Activated CD4-positive, alpha-beta T cell treated with anti-CD3 and anti-CD28 coated beads for 24 hours (primary cell): ENCODE results near the gene APOE.
"Not testable (repeated sequence)": the region's sequence is repeated elsewhere in the genome, so short reads cannot be mapped to it uniquely, and the experiment has no call there.

ENCODE experiments used
- DNase-seq, 2 donors: peaks; one replicate each; pipeline ENCODE4 v3.0.0-alpha.2; 2020; ENCODE audit warnings: low read depth in 2 of 2

Gene APOE

DNA sequence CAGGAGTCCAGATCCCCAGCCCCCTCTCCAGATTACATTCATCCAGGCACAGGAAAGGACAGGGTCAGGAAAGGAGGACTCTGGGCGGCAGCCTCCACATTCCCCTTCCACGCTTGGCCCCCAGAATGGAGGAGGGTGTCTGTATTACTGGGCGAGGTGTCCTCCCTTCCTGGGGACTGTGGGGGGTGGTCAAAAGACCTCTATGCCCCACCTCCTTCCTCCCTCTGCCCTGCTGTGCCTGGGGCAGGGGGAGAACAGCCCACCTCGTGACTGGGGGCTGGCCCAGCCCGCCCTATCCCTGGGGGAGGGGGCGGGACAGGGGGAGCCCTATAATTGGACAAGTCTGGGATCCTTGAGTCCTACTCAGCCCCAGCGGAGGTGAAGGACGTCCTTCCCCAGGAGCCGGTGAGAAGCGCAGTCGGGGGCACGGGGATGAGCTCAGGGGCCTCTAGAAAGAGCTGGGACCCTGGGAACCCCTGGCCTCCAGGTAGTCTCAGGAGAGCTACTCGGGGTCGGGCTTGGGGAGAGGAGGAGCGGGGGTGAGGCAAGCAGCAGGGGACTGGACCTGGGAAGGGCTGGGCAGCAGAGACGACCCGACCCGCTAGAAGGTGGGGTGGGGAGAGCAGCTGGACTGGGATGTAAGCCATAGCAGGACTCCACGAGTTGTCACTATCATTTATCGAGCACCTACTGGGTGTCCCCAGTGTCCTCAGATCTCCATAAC lies at the start of gene APOE:
APOE (plus strand) TSS at position 360 of the 724 bp plus-strand sequence. CDS start 829 bp downstream, outside the sequence.
- no peak for DNase-seq

DNA sequence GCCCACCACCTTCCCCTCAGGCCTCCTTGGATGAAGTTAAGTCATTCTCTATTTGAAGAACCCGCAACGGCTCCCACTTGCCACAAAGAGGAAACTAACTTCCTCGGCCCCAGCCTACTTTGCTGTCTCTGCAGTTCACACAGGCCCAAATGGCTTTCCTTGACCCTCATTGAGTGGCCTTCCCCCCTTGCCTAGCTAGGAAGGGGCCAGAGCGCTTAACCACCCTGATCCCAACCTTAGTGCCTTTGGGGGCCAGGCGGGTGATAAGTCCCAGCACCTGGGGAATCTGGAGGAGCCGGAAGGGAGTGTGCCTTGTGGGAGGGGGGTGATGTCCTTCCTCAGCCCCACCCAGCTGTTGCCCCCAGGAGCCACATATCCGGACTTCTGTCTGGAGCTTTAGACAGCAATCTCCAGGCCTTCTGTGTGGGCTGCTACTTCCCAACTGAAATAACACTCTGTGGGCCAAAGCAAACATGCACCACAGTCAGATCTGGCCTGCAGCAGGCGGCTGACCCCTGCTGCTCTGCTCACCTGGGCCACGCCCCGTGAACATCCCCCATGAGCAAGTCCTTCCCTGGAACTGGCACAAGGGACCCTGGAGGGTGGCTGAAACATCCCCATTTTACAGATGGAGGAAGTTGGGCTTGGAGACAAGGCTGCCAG lies 49.0 kb upstream of the APOE start:
- DNase-seq: no peak

DNA sequence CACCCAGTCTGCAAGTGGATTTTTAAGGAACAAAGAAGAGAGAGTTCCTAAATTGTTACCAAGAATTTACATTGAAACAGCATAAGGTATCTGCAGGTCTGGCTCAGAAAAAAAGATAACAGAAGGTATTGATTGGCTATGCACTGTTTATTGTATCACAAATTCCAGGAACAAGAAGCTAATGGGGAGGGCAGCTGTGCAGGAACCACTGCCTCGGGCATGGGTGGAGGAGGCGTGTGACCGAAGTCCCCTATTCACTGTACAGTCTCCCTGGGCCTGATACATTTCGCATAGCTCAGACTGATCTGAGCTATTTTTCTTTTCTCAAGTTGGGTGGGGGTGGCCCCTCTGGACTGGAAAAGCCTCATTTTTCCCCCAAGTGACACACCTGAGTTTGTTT lies 47.8 kb upstream of the APOE start:
- no peak for DNase-seq

DNA sequence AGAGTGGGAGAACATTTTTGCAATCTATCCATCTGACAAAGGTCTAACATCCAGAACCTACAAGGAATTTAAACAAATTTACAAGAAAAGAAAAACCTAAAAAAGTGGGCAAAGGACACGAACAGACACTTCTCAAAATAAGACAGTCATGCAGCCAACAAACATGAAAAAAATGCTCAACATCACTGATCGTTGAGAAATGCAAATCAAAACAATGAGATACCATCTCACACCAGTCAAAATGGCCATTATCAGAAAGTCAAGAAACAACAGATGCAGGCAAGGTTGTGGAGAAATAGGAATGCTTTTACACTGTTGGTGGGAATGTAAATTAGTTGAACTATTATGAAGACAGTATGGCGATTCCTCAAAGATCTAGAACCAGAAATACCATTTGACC lies 44.0 kb upstream of the APOE start:
- not testable (repeated sequence) for DNase-seq

DNA sequence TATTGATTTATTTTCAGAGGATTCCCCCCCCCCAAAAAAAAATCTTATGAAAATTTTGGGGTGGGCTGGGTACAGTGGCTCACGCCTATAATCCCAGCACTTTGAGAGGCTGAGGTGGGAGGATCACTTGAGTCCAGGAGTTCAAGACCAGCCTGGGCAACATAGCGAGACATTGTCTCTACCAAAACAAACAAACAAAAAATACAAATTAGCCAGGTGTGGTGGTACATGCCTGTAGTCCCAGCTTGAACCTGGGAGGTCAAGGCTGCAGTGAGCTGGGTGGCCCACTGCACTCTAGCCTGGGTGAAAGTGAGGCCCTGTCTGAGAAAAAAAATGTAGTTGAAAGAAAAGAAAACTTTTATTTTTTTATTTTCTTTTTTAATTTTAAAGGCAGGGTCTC lies 41.6 kb upstream of the APOE start:
- no peak for DNase-seq

DNA sequence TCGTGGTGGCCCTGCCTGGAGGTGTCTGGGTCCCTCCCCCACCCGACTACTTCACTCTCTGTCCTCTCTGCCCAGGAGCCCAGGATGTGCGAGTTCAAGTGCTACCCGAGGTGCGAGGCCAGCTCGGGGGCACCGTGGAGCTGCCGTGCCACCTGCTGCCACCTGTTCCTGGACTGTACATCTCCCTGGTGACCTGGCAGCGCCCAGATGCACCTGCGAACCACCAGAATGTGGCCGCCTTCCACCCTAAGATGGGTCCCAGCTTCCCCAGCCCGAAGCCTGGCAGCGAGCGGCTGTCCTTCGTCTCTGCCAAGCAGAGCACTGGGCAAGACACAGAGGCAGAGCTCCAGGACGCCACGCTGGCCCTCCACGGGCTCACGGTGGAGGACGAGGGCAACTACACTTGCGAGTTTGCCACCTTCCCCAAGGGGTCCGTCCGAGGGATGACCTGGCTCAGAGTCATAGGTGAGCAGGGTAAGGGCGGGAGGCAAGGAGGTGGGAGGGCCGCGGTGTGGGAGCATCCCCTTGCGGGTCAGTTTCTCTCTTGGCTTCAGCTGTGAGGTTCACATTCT lies 40.3 kb upstream of the APOE start:
- no peak for DNase-seq

DNA sequence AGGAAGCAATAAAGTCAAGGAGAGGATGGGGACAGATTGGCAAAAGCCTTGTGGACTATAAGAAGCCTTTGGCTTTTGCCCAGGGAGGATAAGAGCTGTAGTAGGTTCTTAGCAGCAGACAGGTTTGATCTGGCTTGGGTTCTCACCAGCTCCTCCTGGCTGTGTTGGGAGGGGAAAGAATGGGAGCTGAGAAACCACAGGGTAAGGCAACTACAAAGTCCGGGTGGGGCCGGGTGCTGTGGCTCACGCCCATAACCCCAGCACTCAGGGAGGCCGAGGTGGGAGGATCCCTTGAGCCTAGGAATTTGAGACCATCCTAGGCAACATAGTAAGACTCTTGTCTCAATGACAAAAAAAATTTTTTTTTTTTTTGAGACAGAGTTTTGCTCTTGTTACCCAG lies 38.9 kb upstream of the APOE start:
- no peak for DNase-seq

DNA sequence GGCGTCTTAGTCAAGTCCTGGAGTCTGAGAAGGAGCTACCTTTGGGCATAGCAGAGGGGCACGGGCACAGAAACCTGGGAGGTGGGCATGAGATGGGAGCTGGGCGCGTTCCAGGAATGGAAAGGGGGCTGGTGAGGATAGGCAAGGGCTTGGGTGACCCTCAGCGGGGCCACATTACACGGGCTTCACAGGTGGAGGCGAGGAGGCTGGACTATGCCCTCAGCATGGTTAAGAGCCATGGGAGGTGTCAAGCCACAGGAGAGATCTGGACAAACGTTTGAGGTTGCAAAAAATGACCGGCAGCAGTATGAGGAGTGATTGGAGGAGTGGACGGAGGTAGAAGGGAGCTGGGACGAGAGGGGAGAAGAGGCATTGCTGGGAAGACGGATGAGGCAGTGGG lies 38.0 kb upstream of the APOE start:
- no peak for DNase-seq

DNA sequence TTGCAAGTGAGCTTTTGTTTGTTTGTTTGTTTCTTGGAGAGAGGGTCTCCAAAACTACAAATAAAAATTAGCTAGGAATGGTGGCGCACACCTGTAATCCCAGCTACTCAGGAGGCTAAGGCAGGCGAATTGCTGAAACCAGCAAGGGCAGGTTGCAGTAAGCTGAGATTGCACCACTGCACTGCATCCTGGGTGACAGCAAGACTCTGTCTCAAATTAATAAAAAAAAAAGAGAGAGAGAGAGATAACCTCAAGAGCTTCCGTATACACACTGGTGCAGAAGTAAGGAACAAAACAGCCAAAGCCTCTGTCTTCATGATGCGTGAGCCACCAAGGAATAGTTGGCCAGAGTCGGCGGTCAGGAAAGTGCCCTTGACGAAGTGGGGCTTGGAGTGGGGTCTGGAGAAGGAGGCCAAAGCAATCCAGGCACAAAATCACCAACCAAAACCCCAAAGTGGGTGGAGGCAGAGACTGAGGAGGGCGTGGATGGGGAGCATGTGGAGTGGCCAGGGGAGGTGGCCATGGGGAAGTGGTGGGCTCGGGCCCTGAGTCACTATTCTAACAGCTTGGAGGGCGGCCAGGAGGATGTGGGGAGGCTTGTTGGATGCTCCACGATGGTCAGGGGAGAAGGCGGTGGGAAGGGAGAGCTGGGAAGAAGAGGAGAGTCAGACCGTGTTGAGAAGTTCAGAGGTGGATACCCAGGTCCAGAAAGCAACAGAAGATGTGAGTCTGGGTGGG lies 35.7 kb upstream of the APOE start:
- DNase-seq: no peak

DNA sequence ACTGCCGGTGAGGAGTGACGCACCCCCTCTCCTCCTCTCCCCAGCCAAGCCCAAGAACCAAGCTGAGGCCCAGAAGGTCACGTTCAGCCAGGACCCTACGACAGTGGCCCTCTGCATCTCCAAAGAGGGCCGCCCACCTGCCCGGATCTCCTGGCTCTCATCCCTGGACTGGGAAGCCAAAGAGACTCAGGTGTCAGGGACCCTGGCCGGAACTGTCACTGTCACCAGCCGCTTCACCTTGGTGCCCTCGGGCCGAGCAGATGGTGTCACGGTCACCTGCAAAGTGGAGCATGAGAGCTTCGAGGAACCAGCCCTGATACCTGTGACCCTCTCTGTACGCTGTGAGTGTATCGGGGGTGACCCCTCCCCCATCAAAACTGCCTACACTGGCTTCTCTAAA lies 33.8 kb upstream of the APOE start:
- DNase-seq: no peak

DNA sequence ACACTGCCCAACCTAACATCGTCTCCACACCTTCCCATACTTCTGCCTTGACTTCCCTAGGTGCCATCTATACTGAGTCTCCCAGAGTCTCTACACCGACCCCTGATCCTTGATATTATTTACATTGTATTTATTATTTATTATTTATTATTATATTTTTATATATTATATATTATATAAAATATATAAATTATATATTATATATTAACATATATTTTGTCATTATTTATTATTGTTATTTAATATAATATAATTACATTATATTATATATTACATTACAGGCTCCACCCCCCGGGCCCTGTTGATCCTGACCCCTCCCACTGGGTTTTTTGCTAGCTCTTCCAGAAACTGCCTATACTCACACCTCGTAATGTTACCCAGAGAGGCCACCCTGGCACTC lies 32.9 kb upstream of the APOE start:
- no peak for DNase-seq

DNA sequence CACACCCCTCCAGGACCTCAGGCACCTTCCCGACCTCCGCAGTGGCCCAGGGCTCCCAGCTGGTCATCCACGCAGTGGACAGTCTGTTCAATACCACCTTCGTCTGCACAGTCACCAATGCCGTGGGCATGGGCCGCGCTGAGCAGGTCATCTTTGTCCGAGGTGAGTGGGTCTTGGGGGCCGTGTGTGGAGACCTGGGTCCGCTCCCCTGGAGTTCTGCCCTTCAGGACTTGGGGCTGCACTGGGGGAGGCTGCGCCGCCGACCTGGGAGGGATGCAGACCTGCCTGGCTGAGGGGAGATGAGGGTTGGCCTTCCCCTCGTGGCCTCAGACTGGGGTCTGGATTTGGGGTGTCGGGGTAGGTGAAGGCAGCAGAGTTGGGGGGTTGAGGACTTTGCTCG lies 31.3 kb upstream of the APOE start:
- DNase-seq: no peak

DNA sequence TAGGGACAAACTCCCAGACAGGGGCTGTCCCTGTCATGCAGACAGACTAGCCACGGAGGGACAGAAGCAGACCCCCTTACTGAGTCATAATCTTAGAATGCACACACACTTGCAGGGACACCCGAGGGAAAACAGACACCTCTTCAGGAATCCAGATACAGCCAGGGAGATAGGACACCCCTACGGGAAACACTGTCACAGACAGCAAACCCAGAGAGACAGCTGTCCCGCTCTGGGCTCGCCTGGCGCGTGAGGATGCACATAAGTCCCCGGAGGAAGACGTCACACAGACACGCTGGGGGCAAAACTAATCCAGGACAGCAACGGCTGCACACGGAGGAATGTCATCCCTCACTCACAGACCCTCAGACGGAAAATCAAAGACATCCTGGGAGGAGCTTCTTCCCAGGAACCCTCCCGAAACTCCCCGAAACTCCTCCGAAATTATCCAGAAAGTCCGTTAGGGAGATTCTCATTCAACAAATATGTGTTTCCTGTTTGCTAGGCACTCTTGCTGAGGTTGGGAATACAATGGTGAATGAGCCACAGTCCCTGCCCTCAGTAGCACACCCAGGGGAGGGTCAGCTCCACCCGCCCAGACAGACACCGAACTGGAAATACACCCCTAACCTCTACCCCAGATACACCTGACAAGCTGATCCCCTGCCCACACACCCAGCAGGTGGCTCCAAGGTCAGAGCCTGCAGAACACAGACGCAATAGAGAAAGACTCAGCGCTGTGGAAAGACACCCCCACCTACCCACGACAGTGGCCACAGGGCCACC lies 29.7 kb upstream of the APOE start:
- DNase-seq: no peak

DNA sequence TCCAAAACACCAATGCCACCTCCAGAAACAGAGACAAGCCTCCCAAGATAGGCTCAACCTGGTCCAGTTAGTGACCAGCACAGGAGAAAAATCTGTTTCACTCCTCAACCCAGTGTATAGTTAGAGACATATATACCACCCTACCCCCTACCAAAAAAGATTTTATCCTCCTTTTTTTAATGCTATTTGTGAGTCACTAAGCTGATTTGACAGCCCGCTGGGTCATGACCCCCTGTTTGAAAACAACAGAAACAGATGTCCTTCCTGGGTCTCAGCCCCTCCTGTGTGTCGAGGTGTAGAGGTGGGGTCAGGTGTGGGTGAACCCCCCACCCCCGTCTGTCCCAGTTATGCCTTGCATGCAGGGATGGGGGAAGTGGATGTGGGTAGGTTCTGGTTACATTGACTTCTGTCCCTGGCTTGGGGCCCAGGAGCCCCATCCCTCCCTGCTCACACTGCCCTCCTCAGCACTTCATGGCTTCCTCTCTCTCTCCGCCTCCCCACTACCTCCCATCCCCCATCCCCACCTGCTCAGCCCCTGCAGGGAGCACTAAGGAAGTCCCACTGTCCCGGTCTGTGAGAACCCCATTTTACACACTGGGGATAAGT lies 28.6 kb upstream of the APOE start:
- DNase-seq: no peak

DNA sequence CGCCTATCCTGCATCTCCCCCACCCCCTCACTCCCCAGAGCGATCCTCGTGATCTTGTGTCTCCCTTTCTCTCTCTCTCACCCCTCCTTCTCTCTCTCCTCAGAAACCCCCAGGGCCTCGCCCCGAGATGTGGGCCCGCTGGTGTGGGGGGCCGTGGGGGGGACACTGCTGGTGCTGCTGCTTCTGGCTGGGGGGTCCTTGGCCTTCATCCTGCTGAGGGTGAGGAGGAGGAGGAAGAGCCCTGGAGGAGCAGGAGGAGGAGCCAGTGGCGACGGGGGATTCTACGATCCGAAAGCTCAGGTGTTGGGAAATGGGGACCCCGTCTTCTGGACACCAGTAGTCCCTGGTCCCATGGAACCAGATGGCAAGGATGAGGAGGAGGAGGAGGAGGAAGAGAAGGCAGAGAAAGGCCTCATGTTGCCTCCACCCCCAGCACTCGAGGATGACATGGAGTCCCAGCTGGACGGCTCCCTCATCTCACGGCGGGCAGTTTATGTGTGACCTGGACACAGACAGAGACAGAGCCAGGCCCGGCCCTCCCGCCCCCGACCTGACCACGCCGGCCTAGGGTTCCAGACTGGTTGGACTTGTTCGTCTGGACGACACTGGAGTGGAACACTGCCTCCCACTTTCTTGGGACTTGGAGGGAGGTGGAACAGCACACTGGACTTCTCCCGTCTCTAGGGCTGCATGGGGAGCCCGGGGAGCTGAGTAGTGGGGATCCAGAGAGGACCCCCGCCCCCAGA lies 27.3 kb upstream of the APOE start:
- DNase-seq: no peak

DNA sequence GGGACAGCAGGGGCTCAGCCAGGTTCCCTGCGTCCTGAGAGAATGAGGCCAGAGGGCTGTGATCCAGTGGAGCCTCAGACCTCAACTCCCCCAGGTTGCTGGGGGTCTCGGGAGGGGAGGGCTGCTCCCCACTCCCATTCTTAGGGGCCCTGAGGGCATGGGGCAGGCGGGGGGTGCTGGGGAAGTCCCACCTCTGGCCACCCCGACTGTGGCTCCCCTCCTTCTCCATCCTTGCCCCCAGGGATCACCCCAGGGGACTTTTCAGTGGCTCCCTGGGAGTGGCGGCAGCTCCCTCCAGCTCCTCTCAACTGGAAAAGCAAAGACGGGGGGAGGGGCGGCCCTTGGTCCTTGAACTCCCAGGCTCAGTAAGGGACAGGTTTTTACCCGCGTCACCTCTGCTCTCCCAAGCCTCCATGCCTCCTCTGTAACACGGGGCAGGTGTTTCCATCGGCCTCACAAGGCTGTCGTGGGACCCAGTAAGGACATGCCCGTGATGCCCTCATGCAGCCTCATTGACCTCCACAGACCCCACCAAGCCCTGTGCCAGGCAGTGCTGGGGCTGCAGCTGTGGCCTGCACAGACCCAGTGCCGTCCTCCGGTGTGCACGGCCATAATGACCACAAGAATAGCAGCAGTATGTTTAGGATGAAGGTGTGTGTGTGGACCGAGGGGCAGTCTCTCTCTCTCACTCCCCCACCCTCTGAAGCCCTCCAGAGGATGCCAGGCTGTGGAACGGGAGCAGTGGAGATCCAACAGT lies 26.1 kb upstream of the APOE start:
- no peak for DNase-seq

DNA sequence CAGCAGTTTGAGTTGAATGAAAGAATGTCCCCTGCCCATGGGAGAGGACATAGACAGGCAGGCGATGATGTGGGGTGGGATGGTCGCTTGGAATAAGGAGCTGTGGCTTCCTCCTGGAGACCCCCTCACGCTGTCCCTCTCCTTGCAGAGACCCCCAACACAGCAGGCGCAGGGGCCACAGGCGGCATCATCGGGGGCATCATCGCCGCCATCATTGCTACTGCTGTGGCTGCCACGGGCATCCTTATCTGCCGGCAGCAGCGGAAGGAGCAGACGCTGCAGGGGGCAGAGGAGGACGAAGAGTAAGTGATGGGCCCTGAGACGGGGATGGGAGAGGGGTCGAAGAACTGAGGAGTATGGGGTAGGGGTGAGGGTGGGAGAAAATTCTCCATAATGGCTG lies 23.5 kb upstream of the APOE start:
- no peak for DNase-seq

DNA sequence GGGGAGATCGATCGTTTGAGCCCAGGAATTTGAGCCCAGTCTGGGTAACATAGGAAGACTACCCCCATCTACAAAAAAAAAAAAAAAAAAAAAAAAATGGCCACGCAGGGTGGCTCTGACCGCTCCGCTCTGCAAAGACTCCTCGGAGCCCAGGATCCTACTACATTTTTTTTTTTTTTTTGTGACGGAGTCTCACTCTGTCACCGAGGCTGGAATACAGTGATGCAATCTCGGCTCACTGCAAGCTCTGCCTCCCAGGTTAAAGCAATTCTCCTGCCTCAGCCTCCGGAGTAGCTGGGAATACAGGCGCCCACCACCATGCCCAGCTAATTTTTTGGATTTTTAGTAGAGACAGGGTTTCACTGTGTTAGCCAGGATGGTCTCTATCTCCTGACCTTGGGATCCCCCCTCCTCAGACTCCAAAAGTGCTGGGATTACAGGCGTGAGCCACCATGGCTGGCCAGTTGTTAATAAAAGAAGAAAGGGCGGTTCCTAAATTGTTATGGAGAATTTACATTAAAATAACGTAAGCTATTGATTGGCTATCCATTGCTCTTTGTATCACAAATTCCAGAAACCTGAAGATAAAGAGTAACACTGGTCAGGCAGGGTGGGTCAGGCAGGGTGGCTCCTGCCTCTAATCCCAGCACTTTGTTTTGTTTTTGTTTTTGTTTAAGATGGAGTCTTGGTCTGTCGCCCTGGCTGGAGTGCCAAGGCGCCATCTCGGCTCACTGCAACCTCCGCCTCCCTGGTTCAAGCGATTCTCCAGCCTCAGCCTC lies 22.8 kb upstream of the APOE start:
- not testable (repeated sequence) for DNase-seq

DNA sequence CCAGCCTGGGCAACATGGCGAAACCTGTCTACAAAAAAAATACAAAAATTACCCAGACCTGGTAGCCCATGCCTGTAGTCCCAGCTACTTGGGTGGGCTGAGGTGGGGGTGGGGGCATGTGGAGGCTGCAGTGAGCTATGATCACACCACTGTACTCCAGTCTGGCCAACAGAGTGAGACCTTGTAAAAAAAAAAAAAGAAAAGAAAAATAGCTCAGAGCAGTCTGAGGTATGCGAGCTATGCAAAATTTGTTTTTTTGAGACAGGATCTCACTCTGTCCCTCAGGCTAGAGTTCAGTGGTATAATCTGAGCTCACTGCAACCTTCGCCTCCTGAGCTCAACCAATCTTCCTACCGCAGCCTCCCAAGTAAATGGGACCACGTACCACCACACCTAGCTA lies 21.7 kb upstream of the APOE start:
- DNase-seq: no peak
